Liver (tissue), 9 donors: Measurements from ENCODE around the gene GNG7. TPM values are rescaled to one million over a fixed set of nuclear protein-coding genes. Genes with fewer than 3 reads are reported as not detected.

ENCODE experiments used
- DNase-seq: peaks from one replicate; pipeline ENCODE4 v3.0.0-alpha.2; 2017; ENCODE audit warnings: low spot score
- H3K27ac ChIP-seq, 2 donors: one replicate each; pipeline ENCODE4 v1.7.0; 2013; ENCODE audit warnings: inconsistent platforms in 2 of 2, low read length in 2 of 2, control low read depth in 1 of 2, low read depth in 1 of 2, mild to moderate bottlenecking in 1 of 2
- H3K27me3 ChIP-seq, 4 donors: one replicate each; pipeline versions ENCODE4 v1.6.1 to v1.7.0; 2013; ENCODE audit warnings: low read length in 3 of 4, inconsistent platforms in 1 of 4, mild to moderate bottlenecking in 1 of 4, moderate library complexity in 1 of 4; ENCODE audit not compliant: control insufficient read depth in 4 of 4, insufficient read depth in 4 of 4
- H3K36me3 ChIP-seq, 4 donors: one replicate each; pipeline versions ENCODE4 v1.6.1 to v1.7.0; 2013; ENCODE audit warnings: low read length in 3 of 4, mild to moderate bottlenecking in 3 of 4, low read depth in 1 of 4, moderate library complexity in 1 of 4; ENCODE audit not compliant: control insufficient read depth in 4 of 4, insufficient read depth in 3 of 4
- H3K4me1 ChIP-seq, 4 donors: one replicate each; pipeline versions ENCODE4 v1.6.1 to v1.7.0; 2013; ENCODE audit warnings: low read length in 3 of 4, mild to moderate bottlenecking in 3 of 4, moderate library complexity in 1 of 4; ENCODE audit not compliant: control insufficient read depth in 4 of 4, insufficient read depth in 4 of 4
- H3K4me3 ChIP-seq, 3 donors: one replicate each; pipeline versions ENCODE4 v1.6.1 to v1.7.0; 2013; ENCODE audit warnings: low read length in 3 of 3, control low read depth in 1 of 3, low read depth in 1 of 3, mild to moderate bottlenecking in 1 of 3
- H3K9ac ChIP-seq, 2 donors: one replicate each; pipeline ENCODE4 v1.7.0; 2013; ENCODE audit warnings: low read length in 2 of 2, mild to moderate bottlenecking in 2 of 2, moderate library complexity in 2 of 2, control low read depth in 1 of 2, low read depth in 1 of 2
- H3K9me3 ChIP-seq, 4 donors: one replicate each; pipeline versions ENCODE4 v1.6.1 to v1.7.0; 2013; ENCODE audit warnings: low read length in 3 of 4; ENCODE audit not compliant: control insufficient read depth in 4 of 4
- EGR1 ChIP-seq, 2 donors: IDR thresholded peaks; 2 replicates each; pipeline ENCODE4 v1.6.1; 2016 to 2018; ENCODE audit warnings: antibody characterized with exemption in 2 of 2, low read depth in 2 of 2
- FOXA1 ChIP-seq: IDR thresholded peaks from 2 replicates; pipeline ENCODE4 v1.6.1; 2016; ENCODE audit warnings: antibody characterized with exemption
- FOXA2 ChIP-seq: IDR thresholded peaks from 2 replicates; pipeline ENCODE4 v1.6.1; 2016; ENCODE audit warnings: antibody characterized with exemption
- GABPA ChIP-seq, 2 donors: IDR thresholded peaks in 1 of 2; conservative IDR thresholded peaks in 1 of 2; 2 replicates each; pipeline ENCODE4 v1.6.1; 2016; ENCODE audit warnings: antibody characterized with exemption in 2 of 2, mild to moderate bottlenecking in 1 of 2, moderate library complexity in 1 of 2
- HNF4A ChIP-seq, 2 donors: conservative IDR thresholded peaks; 2 replicates each; pipeline ENCODE4 v1.6.1; 2016; ENCODE audit warnings: antibody characterized with exemption in 2 of 2, mild to moderate bottlenecking in 2 of 2
- HNF4G ChIP-seq: IDR thresholded peaks from 2 replicates; pipeline ENCODE4 v1.6.1; 2016; ENCODE audit warnings: antibody characterized with exemption
- JUND ChIP-seq, 2 donors: IDR thresholded peaks; 2 replicates each; pipeline ENCODE4 v1.6.1; 2016; ENCODE audit warnings: antibody characterized with exemption in 2 of 2
- NR2F2 ChIP-seq: IDR thresholded peaks from 2 replicates; pipeline ENCODE4 v1.6.1; 2016; ENCODE audit warnings: antibody characterized with exemption
- RAD21 ChIP-seq, 2 donors: IDR thresholded peaks; 2 replicates each; pipeline ENCODE4 v1.6.1; 2016; ENCODE audit warnings: antibody characterized with exemption in 2 of 2, mild to moderate bottlenecking in 2 of 2
- RXRA ChIP-seq, 2 donors: IDR thresholded peaks; 2 replicates each; pipeline ENCODE4 v1.6.1; 2017 to 2018; ENCODE audit warnings: antibody characterized with exemption in 2 of 2, mild to moderate bottlenecking in 1 of 2
- SP1 ChIP-seq: IDR thresholded peaks from 2 replicates; pipeline ENCODE4 v1.6.1; 2018; ENCODE audit warnings: antibody characterized with exemption, mild to moderate bottlenecking
- TAF1 ChIP-seq: conservative IDR thresholded peaks from 2 replicates; pipeline ENCODE4 v1.6.1; 2016; ENCODE audit warnings: antibody characterized with exemption, mild to moderate bottlenecking
- YY1 ChIP-seq: IDR thresholded peaks from 2 replicates; pipeline ENCODE4 v1.6.1; 2016; ENCODE audit warnings: antibody characterized with exemption, mild to moderate bottlenecking
- WGBS: extraction: QIAGEN DNeasy Blood & Tissue Kit; methylation state at CpG from one replicate; pipeline ENCODE4 v1.1.7; 2013; 5-methylcytosine and 5-hydroxymethylcytosine counted together
- polyA plus RNA-seq, 2 donors: library from polyadenylated mRNA; stranded (reverse) in 1 of 2; unstranded in 1 of 2; fragments of 200-250 nt in 1 of 2; fragments of >200 nt in 1 of 2; fragmentation: Nextera tagmentation in 1 of 2; extraction: Ambion mirVana in 1 of 2; gene quantifications; one replicate each; pipeline versions ENCODE4 v1.2.1 to v1.2.3, GENCODE V29; 2013 to 2015
- total RNA-seq, 2 donors: library from RNA; depleted of rRNA; stranded (reverse); fragments of >200 nt; gene quantifications; one replicate each; pipeline ENCODE4 v1.2.3, GENCODE V29; 2014
- TF ChIP-seq, protein P1 (sequence below): IDR thresholded peaks from 2 replicates; pipeline ENCODE4 v1.6.1; 2016; ENCODE audit warnings: antibody characterized with exemption, mild to moderate bottlenecking
- TF ChIP-seq, protein P2 (sequence below): IDR thresholded peaks from 2 replicates; pipeline ENCODE4 v1.6.1; 2016; ENCODE audit warnings: antibody characterized with exemption
- TF ChIP-seq, protein P3 (sequence below): IDR thresholded peaks from 2 replicates; pipeline ENCODE4 v1.6.1; 2016; ENCODE audit warnings: antibody characterized with exemption
- TF ChIP-seq, protein P4 (sequence below): IDR thresholded peaks from 2 replicates; pipeline ENCODE4 v1.6.1; 2016; ENCODE audit warnings: antibody characterized with exemption
- TF ChIP-seq, protein P5 (sequence below): fragments of 150-350 bp; IDR thresholded peaks from 2 replicates; pipeline ENCODE4 v1.5.1; 2017; ENCODE audit warnings: improper control_type of control experiment, low read depth, low read length; ENCODE audit not compliant: missing input control
- donor health status: healthy.
- donor health status: healthy.
- donor health status: healthy.
- donor health status: healthy.
- donor health status: healthy.

The GNG7 gene
- total and polyA plus RNA-seq, 4 donors: 0.75 to 1.9 (median 1.1) TPM

DNA sequence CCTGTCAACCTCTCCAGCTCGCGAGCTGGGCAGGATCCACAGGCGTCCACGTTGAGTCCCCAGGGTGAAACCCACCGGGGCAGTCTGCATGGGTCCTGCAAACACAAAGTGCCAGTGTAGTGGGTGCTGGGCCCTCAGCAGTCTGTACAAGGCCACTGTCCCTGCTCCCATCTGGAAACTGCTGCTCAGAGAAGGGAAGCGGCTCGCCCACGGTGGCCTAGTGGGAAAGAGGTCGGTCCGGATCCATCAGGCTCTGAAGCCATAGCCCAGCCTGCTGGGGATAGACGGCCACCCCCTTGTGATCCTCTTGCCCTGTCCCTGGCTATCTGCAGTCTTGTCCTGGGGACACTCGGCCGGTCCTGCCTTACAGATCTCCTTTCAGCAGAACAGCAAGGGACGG lies 21.3 kb upstream of the GNG7 start:
- Histone ChIP-seq H3K4me1 (peaks cover 0 to 8% (median 5%) of the 10 kb centered on the region in 4 donors), H3K27ac (no peak overlapping the region), H3K4me3 (no peak overlapping the region), H3K36me3 (no peaks in the 10 kb centered on the region), H3K27me3 (peaks cover 0 to 7% (median 3%) of the 10 kb centered on the region in 4 donors), H3K9me3 (no peaks in the 10 kb centered on the region), H3K9ac (no peak overlapping the region)
- DNase-seq: no peak
- TF ChIP-seq HNF4G: no peak
- TF ChIP-seq, protein P1, sequence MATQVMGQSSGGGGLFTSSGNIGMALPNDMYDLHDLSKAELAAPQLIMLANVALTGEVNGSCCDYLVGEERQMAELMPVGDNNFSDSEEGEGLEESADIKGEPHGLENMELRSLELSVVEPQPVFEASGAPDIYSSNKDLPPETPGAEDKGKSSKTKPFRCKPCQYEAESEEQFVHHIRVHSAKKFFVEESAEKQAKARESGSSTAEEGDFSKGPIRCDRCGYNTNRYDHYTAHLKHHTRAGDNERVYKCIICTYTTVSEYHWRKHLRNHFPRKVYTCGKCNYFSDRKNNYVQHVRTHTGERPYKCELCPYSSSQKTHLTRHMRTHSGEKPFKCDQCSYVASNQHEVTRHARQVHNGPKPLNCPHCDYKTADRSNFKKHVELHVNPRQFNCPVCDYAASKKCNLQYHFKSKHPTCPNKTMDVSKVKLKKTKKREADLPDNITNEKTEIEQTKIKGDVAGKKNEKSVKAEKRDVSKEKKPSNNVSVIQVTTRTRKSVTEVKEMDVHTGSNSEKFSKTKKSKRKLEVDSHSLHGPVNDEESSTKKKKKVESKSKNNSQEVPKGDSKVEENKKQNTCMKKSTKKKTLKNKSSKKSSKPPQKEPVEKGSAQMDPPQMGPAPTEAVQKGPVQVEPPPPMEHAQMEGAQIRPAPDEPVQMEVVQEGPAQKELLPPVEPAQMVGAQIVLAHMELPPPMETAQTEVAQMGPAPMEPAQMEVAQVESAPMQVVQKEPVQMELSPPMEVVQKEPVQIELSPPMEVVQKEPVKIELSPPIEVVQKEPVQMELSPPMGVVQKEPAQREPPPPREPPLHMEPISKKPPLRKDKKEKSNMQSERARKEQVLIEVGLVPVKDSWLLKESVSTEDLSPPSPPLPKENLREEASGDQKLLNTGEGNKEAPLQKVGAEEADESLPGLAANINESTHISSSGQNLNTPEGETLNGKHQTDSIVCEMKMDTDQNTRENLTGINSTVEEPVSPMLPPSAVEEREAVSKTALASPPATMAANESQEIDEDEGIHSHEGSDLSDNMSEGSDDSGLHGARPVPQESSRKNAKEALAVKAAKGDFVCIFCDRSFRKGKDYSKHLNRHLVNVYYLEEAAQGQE: no peak
- TF ChIP-seq, protein P2, sequence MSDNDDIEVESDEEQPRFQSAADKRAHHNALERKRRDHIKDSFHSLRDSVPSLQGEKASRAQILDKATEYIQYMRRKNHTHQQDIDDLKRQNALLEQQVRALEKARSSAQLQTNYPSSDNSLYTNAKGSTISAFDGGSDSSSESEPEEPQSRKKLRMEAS: no peak
- no peak for TF ChIP-seq YY1
- TF ChIP-seq TAF1: no peak
- no peak for TF ChIP-seq RAD21 (IDR thresholded peaks at IDR 0.05)
- no peak for TF ChIP-seq JUND (IDR thresholded peaks at IDR 0.05)
- TF ChIP-seq EGR1 (IDR thresholded peaks at IDR 0.05; ENCODE audit: low read depth in 2 of 2): no peak
- TF ChIP-seq NR2F2: no peak
- TF ChIP-seq, protein P3, sequence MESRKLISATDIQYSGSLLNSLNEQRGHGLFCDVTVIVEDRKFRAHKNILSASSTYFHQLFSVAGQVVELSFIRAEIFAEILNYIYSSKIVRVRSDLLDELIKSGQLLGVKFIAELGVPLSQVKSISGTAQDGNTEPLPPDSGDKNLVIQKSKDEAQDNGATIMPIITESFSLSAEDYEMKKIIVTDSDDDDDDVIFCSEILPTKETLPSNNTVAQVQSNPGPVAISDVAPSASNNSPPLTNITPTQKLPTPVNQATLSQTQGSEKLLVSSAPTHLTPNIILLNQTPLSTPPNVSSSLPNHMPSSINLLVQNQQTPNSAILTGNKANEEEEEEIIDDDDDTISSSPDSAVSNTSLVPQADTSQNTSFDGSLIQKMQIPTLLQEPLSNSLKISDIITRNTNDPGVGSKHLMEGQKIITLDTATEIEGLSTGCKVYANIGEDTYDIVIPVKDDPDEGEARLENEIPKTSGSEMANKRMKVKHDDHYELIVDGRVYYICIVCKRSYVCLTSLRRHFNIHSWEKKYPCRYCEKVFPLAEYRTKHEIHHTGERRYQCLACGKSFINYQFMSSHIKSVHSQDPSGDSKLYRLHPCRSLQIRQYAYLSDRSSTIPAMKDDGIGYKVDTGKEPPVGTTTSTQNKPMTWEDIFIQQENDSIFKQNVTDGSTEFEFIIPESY: no peak
- TF ChIP-seq, protein P4, sequence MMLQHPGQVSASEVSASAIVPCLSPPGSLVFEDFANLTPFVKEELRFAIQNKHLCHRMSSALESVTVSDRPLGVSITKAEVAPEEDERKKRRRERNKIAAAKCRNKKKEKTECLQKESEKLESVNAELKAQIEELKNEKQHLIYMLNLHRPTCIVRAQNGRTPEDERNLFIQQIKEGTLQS: no peak
- no peak for TF ChIP-seq HNF4A (conservative IDR thresholded peaks at IDR 0.05)
- TF ChIP-seq FOXA1: no peak
- no peak for TF ChIP-seq GABPA (IDR thresholded peaks at IDR 0.05 in 1 of 2, conservative IDR thresholded peaks at IDR 0.05 in 1 of 2)
- no peak for TF ChIP-seq RXRA (IDR thresholded peaks at IDR 0.05)
- TF ChIP-seq FOXA2: no peak
- TF ChIP-seq SP1: no peak
- TF ChIP-seq, protein P5, sequence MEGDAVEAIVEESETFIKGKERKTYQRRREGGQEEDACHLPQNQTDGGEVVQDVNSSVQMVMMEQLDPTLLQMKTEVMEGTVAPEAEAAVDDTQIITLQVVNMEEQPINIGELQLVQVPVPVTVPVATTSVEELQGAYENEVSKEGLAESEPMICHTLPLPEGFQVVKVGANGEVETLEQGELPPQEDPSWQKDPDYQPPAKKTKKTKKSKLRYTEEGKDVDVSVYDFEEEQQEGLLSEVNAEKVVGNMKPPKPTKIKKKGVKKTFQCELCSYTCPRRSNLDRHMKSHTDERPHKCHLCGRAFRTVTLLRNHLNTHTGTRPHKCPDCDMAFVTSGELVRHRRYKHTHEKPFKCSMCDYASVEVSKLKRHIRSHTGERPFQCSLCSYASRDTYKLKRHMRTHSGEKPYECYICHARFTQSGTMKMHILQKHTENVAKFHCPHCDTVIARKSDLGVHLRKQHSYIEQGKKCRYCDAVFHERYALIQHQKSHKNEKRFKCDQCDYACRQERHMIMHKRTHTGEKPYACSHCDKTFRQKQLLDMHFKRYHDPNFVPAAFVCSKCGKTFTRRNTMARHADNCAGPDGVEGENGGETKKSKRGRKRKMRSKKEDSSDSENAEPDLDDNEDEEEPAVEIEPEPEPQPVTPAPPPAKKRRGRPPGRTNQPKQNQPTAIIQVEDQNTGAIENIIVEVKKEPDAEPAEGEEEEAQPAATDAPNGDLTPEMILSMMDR: no peak
- 61% methylated on average over 14 of the region's 14 CpGs for WGBS
